Activated CD8-positive, alpha-beta T cell treated with anti-CD3 and anti-CD28 coated beads for 36 hours (primary cell): ENCODE results near the gene THRB. TPM values are rescaled to one million over a fixed set of nuclear protein-coding genes. Genes with fewer than 3 reads are reported as not detected.

Experiments used
- ATAC-seq: fragments of 200-7000 bp; cut with Tn5 transposase; one replicate; pipeline ENCODE4 v1.10.0; 2021; ENCODE audit warnings: mild to moderate bottlenecking, moderate library complexity
- CTCF ChIA-PET: fragments of 350-600 bp; sonication (Branson Sonifier 250); formaldehyde crosslinking; loops from one replicate; lab custom pipeline; 2021; ENCODE audit warnings: antibody characterized with exemption; lab: Charles Lee
- POLR2A ChIA-PET: fragments of 350-600 bp; sonication (Branson Sonifier 250); formaldehyde crosslinking; loops from one replicate; lab custom pipeline; 2021; ENCODE audit warnings: antibody characterized with exemption; lab: Charles Lee
- DNase-seq: peaks from one replicate; pipeline ENCODE4 v3.0.0-alpha.2; 2020
- H3K27ac Mint-ChIP-seq: one replicate; pipeline ENCODE4 v1.8.0; 2021; ENCODE audit warnings: mild to moderate bottlenecking, mixed read lengths
- H3K27me3 Mint-ChIP-seq: one replicate; pipeline ENCODE4 v1.8.0; 2021; ENCODE audit warnings: mixed read lengths
- H3K36me3 Mint-ChIP-seq: one replicate; pipeline ENCODE4 v1.8.0; 2021; ENCODE audit warnings: low read depth, mixed read lengths
- H3K4me1 Mint-ChIP-seq: one replicate; pipeline ENCODE4 v1.8.0; 2021; ENCODE audit warnings: low read depth, mixed read lengths
- H3K4me3 Mint-ChIP-seq: one replicate; pipeline ENCODE4 v1.8.0; 2021; ENCODE audit warnings: mild to moderate bottlenecking, moderate library complexity, mixed read lengths
- H3K9me3 Mint-ChIP-seq: one replicate; pipeline ENCODE4 v1.8.0; 2021; ENCODE audit warnings: mixed read lengths
- intact Hi-C: fragments of 100-400 bp; cut with micrococcal nuclease; formaldehyde crosslinking; loops from one replicate; pipeline ENCODE4 v1.10.0; 2022
- total RNA-seq, 2 experiments: library from RNA; stranded (reverse); gene quantifications; one replicate each; pipeline ENCODE4 v1.2.3, GENCODE V29; 2021
- TF ChIP-seq, protein P1 (sequence below): fragments of 200-600 bp; IDR thresholded peaks from one replicate; pipeline ENCODE4 v1.8.0; 2022; ENCODE audit warnings: antibody characterized with exemption, mild to moderate bottlenecking

The THRB gene
- total RNA-seq, 2 experiments from 2014 or later: not detected

DNA sequence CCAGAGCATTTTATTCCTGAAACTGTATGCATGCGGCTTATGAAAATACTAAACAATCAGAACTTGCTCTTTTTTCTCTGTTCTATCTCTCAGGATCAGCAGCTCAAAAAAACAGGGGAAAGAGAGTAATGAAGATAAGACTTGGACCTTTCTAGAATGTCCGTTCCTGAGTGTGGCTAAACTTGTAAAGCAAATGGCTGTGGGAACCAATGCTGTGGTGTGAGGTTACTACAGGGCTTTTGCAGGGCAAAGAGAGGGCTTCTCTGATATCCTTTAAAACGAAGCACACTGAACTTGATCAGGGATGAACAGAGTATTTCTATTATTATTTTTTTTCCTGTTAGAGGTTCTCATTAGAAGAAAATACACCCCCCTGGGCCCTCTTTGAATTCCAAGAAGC, 223.4 kb downstream of the THRB start:
- TF ChIP-seq, protein P1, sequence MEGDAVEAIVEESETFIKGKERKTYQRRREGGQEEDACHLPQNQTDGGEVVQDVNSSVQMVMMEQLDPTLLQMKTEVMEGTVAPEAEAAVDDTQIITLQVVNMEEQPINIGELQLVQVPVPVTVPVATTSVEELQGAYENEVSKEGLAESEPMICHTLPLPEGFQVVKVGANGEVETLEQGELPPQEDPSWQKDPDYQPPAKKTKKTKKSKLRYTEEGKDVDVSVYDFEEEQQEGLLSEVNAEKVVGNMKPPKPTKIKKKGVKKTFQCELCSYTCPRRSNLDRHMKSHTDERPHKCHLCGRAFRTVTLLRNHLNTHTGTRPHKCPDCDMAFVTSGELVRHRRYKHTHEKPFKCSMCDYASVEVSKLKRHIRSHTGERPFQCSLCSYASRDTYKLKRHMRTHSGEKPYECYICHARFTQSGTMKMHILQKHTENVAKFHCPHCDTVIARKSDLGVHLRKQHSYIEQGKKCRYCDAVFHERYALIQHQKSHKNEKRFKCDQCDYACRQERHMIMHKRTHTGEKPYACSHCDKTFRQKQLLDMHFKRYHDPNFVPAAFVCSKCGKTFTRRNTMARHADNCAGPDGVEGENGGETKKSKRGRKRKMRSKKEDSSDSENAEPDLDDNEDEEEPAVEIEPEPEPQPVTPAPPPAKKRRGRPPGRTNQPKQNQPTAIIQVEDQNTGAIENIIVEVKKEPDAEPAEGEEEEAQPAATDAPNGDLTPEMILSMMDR: no peak
- no peaks in the 10 kb centered on the region for H3K36me3 Mint-ChIP-seq
- H3K4me3 Mint-ChIP-seq: no peak overlapping the region
- no peaks in the 10 kb centered on the region for H3K9me3 Mint-ChIP-seq
- no peaks in the 10 kb centered on the region for H3K4me1 Mint-ChIP-seq
- peaks cover 6% of the 10 kb centered on the region for H3K27me3 Mint-ChIP-seq
- H3K27ac Mint-ChIP-seq: no peak overlapping the region
- intact Hi-C loops: no loop called here
- DNase-seq (no peak), ATAC-seq (no peak)
- ChIA-PET CTCF (interaction anchor here (1.2 kb wide), 1 partner anchor 11 kb away, joined by 3 read pairs; no protein-coding TSS in a partner anchor), POLR2A (no interaction called here)

DNA sequence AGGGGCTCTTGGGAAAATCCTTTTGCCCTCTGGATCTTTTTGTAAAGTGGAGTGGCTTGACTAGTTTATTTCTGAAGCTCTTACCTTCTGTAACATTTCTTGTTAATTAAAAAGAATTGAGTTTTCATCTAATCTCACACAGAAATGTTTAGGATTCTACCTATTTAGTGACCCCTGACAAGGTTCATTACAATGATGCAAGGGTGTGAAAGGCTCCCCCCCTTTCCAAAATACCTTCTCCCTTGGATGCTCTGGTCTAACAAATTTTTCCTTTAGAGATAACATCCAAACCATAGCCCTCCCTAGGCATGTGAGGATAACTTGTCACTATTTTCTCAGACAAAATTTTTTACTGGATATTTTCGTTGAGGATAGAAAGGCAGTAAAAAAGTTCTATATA, 223.9 kb downstream of the THRB start:
- CTCF ChIA-PET: interaction anchor here (1.2 kb wide), 1 partner anchor 10 kb away, joined by 3 read pairs; no protein-coding TSS in a partner anchor

DNA sequence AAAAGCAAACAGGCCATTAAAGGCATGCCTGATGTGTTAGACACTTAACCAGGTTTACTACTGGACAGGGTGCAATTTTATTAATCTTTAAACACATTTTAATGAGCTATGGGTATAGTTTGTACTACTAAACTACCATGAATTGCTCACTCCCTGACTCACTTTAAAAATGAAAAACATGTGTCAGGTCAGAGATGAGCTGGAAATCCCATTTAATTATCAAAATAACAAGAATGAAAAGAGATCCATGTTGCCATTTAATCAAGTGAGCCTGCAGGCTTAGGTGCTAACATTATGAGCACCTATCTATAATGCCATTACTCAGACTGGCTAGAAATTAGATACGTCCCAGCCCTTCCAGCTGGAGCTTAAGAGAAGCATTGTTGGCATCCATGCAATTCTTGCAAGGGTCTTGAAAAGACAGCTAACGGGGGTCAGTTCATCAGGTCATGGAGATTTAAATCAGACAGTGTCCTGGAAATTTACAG, 224.4 kb downstream of the THRB start:
- no peak overlapping the region for H3K27ac Mint-ChIP-seq
- no peaks in the 10 kb centered on the region for H3K36me3 Mint-ChIP-seq
- no peak for DNase-seq
- ATAC-seq: no peak
- H3K27me3 Mint-ChIP-seq: peaks cover 6% of the 10 kb centered on the region
- intact Hi-C loops: no loop called here
- H3K4me1 Mint-ChIP-seq: no peaks in the 10 kb centered on the region
- ChIA-PET CTCF (interaction anchor here (0.9 to 1.2 kb wide), 2 partner anchors 10 to 271 kb away, joined by 3 read pairs; no protein-coding TSS in a partner anchor), POLR2A (no interaction called here)
- TF ChIP-seq, protein P1: no peak
- no peak overlapping the region for H3K4me3 Mint-ChIP-seq
- no peaks in the 10 kb centered on the region for H3K9me3 Mint-ChIP-seq

More for the DNA sequence above, 223.9 kb downstream of the THRB start:
- TF ChIP-seq, protein P1: no peak
- H3K9me3 Mint-ChIP-seq: no peaks in the 10 kb centered on the region
- peaks cover 6% of the 10 kb centered on the region for H3K27me3 Mint-ChIP-seq
- H3K4me1 Mint-ChIP-seq: no peaks in the 10 kb centered on the region
- no peak overlapping the region for H3K4me3 Mint-ChIP-seq
- no peak overlapping the region for H3K27ac Mint-ChIP-seq
- H3K36me3 Mint-ChIP-seq: no peaks in the 10 kb centered on the region
- ATAC-seq: no peak
- DNase-seq: no peak
- intact Hi-C loops: no loop called here
- POLR2A ChIA-PET: no interaction called here

GRCh38 chr3:24264748-24265158, 229.9 kb downstream of the THRB start:
- peak; percentile 20 for DNase-seq
- Mint-ChIP-seq H3K36me3 (no peaks in the 10 kb centered on the region), H3K27me3 (peaks cover 7% of the 10 kb centered on the region), H3K9me3 (peaks cover 3% of the 10 kb centered on the region), H3K4me3 (no peak overlapping the region), H3K27ac (no peak overlapping the region), H3K4me1 (no peaks in the 10 kb centered on the region)
- ChIA-PET POLR2A (no interaction called here), CTCF (interaction anchor here (0.6 to 1.4 kb wide), 4 partner anchors 22 to 416 kb away, joined by 3 to 5 read pairs (median 4); no protein-coding TSS in a partner anchor)
- intact Hi-C loops: loop anchor here (10.0 kb wide), 1 partner anchor 420 kb away; no protein-coding TSS in a partner anchor
- no peak for ATAC-seq
- TF ChIP-seq, protein P1: peak; percentile 77

- TF ChIP-seq, protein P1: no peak
- ChIA-PET CTCF (interaction anchor here (0.6 to 1.4 kb wide), 2 partner anchors 21 to 27 kb away, joined by 3 to 4 read pairs; no protein-coding TSS in a partner anchor), POLR2A (no interaction called here)
- Mint-ChIP-seq H3K4me3 (no peak overlapping the region), H3K36me3 (no peaks in the 10 kb centered on the region), H3K4me1 (no peaks in the 10 kb centered on the region), H3K27ac (no peak overlapping the region), H3K9me3 (peaks cover 3% of the 10 kb centered on the region), H3K27me3 (peaks cover 7% of the 10 kb centered on the region)
- DNase-seq: no peak
- intact Hi-C loops: loop anchor here (10.0 kb wide), 1 partner anchor 421 kb away; no protein-coding TSS in a partner anchor
- ATAC-seq: no peak
Observed at GRCh38 chr3:24264011-24264410, 230.6 kb downstream of the THRB start.
